Activated CD8-positive, alpha-beta memory T cell treated with anti-CD3 and anti-CD28 coated beads for 36 hours (primary cell): ENCODE measurements around the gene RNF150. TPM values are rescaled to one million over a fixed set of nuclear protein-coding genes. Genes with fewer than 3 reads are reported as not detected.

Experiments used
- CTCF ChIA-PET: fragments of 350-600 bp; sonication (Branson Sonifier 250); formaldehyde crosslinking; loops from one replicate; lab custom pipeline; 2021; ENCODE audit warnings: antibody characterized with exemption; lab: Charles Lee
- POLR2A ChIA-PET: fragments of 350-600 bp; sonication (Branson Sonifier 250); formaldehyde crosslinking; loops from one replicate; lab custom pipeline; 2021; ENCODE audit warnings: antibody characterized with exemption; lab: Charles Lee
- total RNA-seq, 2 experiments: library from RNA; stranded (reverse); gene quantifications; one replicate each; pipeline ENCODE4 v1.2.3, GENCODE V29; 2021

Gene RNF150
- total RNA-seq, 2 experiments from 2014 or later: 0.04 TPM; not detected in 1

GRCh38 chr4:140943486-140944198, 189.6 kb downstream of the RNF150 start:
- CTCF ChIA-PET: no interaction called here

GRCh38 chr4:140940589-140940988, 192.7 kb downstream of the RNF150 start:
- ChIA-PET CTCF (no interaction called here), POLR2A (no interaction called here)

More at GRCh38 chr4:140943486-140944198, 189.6 kb downstream of the RNF150 start:
- POLR2A ChIA-PET: no interaction called here

DNA sequence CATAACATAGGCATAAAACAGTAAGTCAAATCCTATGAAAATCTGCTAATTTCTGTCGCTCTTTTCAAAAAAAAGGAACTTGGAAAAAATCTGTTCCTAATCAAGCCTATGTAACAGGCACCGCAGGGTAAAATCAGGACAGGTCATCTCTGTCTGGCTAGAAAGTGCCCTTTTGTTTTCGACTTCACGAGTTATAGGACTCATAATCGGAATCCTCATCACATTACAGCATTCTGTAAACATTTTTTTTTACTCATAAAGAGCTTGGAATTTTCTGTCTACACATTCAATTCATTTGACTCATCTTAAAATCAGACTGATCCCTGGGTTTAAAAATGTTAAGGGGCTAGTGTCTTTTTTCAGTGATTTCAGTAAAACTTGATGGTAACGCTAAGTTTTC, 195.4 kb downstream of the RNF150 start:
- ChIA-PET POLR2A (no interaction called here), CTCF (no interaction called here)

GRCh38 chr4:140935254-140935653, 198.0 kb downstream of the RNF150 start:
- ChIA-PET POLR2A (no interaction called here), CTCF (no interaction called here)

DNA sequence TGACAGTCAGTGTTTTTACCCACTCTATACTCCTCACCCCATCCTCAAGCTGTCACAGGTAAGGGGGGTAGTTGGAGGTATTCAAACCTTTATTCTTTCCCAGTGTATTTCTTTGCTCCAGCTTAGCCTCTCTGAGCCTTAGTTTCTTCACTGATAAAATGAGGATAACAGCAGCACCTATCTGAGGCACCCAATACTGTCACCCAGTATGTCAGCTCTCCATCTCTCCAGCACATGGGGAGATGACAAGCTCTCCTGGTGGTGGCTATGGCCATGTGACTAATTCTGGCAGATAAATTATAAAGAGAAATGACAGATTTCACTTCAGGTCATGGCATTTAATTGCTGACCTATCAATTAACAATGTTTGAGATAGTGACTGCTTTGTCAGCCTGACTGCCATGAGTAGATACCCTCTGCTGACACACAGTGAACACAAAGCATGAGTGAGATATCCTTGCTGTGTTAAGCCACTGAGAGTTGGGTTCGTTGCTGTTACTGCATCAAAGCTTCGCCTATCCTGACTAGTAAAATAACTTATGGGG, 200.7 kb downstream of the RNF150 start:
- ChIA-PET POLR2A (interaction anchor here (0.6 kb wide), 1 partner anchor 134 kb away, joined by 6 read pairs; no protein-coding TSS in a partner anchor), CTCF (no interaction called here)

- POLR2A ChIA-PET: no interaction called here
- CTCF ChIA-PET: no interaction called here
Observed at GRCh38 chr4:140931911-140932310, 201.4 kb downstream of the RNF150 start.

DNA sequence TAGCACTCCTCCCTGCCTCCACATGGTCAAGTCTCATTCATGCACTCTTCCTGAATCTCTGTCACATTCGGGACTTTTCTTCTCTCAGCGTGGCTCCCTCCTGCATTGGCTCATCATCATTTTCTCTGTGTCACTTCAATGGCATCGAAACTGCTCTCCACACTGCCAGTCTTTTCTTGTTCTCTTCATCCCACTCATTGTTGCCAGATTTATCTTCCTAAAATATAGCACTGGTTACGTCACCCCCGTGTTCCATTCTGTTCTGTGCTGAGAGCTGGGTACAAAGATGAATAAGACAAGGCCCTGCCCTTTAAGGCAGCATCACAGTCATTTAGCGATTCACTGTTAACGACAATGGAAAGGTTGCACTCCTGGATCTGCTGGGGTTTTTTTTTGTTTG, 202.7 kb downstream of the RNF150 start:
- ChIA-PET CTCF (no interaction called here), POLR2A (no interaction called here)

- CTCF ChIA-PET: no interaction called here
- POLR2A ChIA-PET: no interaction called here
Observed at GRCh38 chr4:140930011-140930410, 203.3 kb downstream of the RNF150 start.

DNA sequence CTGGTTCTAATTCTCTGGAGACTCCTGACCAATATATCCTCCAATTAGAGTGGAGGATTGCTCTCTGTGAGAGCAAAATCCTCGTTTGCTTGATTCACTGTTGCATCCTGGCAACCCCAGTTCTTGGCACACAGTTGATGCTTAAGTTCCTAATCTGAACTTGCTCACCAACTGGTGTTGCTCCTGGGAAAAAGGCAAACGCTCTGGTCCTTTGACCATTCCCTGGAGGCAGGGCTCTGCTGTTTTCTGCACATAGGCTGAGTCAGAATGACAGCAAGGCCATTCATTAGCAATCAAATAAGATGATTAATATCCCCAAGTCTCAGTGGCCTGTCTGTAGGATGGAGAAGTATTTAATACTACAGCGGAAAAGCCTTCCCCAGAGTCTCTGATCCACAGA, 204.4 kb downstream of the RNF150 start:
- CTCF ChIA-PET: no interaction called here

DNA sequence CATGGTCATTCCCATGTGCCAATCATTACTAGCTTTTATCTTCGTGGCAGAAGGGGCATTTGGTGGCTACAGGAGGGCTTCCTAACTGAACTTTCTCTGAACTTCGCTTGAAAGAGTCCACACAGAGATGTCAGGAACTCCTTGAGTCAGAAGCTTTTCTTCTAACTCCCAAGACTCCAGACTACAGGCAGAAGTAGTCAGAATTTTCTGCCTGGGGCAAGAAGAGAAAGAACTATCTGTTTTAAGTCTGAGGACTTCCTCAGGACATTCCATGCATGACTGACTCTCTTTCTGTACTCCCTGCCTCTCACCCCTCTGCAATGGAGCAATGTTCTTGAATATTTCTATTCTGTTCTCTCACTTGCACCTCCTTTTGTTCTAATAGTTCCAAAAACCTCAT, 206.6 kb downstream of the RNF150 start:
- POLR2A ChIA-PET: no interaction called here
- CTCF ChIA-PET: no interaction called here

More for the DNA sequence above, 204.4 kb downstream of the RNF150 start:
- POLR2A ChIA-PET: no interaction called here

- POLR2A ChIA-PET: no interaction called here
- CTCF ChIA-PET: no interaction called here
Observed at GRCh38 chr4:140925417-140925816, 207.9 kb downstream of the RNF150 start.

DNA sequence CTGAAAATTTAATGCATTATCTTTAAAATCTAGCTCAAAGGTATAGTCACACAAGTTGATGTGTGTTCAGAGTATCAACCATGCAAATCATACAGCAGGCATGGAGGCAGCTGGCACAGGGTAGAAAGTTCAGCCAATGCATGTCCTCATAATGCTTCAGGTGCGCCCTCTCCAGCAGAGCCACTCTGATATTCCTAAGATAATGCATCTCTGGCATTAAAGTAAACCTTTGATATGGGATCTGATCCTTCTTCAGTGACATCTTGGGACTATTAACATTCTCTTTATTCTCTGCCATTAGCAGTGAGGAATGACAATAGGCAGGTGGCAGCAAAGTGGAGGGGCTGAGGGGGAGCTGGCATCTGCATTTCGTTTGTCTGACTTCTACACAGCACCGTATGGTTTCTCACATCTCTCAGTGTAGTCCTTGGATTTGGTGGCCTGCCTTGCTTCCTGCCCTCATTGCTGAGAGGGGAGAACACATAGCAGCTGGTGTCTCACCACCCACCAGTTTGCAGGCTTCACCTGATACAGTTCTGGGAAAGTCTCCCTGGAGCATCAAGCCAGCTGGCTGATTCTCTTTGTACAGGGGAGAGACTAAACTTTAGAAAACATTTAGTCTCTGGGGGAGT, 208.4 kb downstream of the RNF150 start:
- CTCF ChIA-PET: no interaction called here
- POLR2A ChIA-PET: no interaction called here

- ChIA-PET CTCF (no interaction called here), POLR2A (no interaction called here)
Observed at GRCh38 chr4:140906993-140907962, 226.0 kb downstream of the RNF150 start.

- ChIA-PET CTCF (no interaction called here), POLR2A (no interaction called here)
Observed at GRCh38 chr4:140904904-140905303, 228.4 kb downstream of the RNF150 start.

DNA sequence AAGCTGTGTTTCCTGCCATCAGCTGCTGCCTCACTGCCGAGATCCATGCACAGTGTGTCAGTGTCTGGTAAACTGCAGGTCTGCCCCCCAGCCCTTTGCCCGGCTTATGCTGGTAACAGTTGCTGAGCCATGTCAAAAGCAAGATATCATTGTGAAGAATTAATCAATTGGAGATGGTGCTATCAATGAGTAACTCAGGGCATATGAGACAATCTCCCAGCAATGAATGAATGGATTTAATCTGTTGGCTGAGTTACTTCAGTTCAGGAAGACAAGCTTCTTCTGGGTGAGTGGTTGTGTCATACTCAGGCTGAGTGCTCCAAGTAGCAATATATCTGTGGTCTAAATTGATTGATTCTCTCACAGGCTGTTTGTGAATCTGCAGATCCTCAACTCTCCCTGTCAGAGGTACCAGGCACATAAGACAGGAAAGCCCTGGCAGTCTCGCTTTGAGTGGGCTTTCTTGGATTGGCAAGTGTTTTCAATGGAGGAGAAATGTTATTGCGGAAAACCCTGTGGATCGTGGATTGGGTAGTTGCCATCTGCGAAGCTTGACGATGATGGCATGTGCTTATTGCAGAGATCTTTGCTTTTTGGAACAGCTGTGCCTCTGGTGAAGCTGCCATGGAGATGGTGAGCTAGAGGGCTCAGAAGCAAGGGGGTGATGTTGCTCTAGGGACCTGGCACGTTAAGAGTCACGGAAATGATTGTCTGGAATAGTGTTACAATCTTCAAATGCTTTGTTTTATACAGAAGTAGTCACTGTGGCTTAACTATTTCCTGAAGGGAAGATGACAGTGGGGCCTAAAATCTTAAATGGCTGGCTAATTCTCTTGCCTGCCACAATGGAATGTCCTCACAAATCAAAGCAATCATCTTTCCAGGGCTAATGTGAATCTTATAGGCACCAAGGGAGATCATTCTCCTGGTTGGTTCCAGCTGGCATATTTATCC, 229.5 kb downstream of the RNF150 start:
- ChIA-PET POLR2A (no interaction called here), CTCF (no interaction called here)

GRCh38 chr4:140901736-140902336, 231.4 kb downstream of the RNF150 start:
- ChIA-PET CTCF (no interaction called here), POLR2A (no interaction called here)

- ChIA-PET POLR2A (no interaction called here), CTCF (no interaction called here)
Observed at GRCh38 chr4:140893939-140894338, 239.3 kb downstream of the RNF150 start.

- CTCF ChIA-PET: no interaction called here
- POLR2A ChIA-PET: no interaction called here
Observed at GRCh38 chr4:140888054-140888453, 245.2 kb downstream of the RNF150 start.
